PC-9 (cell line): ENCODE results near the gene TMEM108. TPM values are rescaled to one million over a fixed set of nuclear protein-coding genes. Genes with fewer than 3 reads are reported as not detected.

Source experiments
- BruUV-seq: library from RNA; stranded (reverse); fragments of 400-500 nt; replicated peaks from 2 replicates; lab custom pipeline; 2021; lab: Mats Ljungman, UMichigan
- CTCF ChIA-PET: fragments of 300-600 bp; sonication (Branson Sonifier 250); formaldehyde crosslinking; loops from one replicate; lab custom pipeline; 2022; ENCODE audit warnings: antibody characterized with exemption; lab: Charles Lee
- POLR2A ChIA-PET: fragments of 300-600 bp; sonication (Branson Sonifier 250); formaldehyde crosslinking; loops from one replicate; lab custom pipeline; 2022; ENCODE audit warnings: antibody characterized with exemption; ENCODE audit not compliant: unreplicated experiment; lab: Charles Lee
- DNase-seq, 2 experiments: peaks; one replicate each; pipeline versions ENCODE4 v3.0.0 to v3.0.0-alpha.2; 2015 to 2022; ENCODE audit warnings: mixed read lengths in 1 of 2
- H2AFZ ChIP-seq: fragments of 200-600 bp; sonication (generic); 2 replicates; pipeline ENCODE4 v1.8.1; 2017; ENCODE audit warnings: antibody characterized with exemption
- H3F3A ChIP-seq: fragments of 200-600 bp; sonication (generic); 2 replicates; pipeline ENCODE4 v1.8.1; 2017; ENCODE audit warnings: antibody characterized with exemption, mild to moderate bottlenecking, low read depth; ENCODE audit not compliant: insufficient read depth
- H3K27ac ChIP-seq: fragments of 200-600 bp; sonication (generic); 2 replicates; pipeline ENCODE4 v1.6.1; 2016; ENCODE audit warnings: mixed run types
- H3K27me3 ChIP-seq: fragments of 200-600 bp; sonication (generic); 2 replicates; pipeline ENCODE4 v1.6.1; 2016; ENCODE audit warnings: low read depth, mixed run types; ENCODE audit not compliant: insufficient read depth
- H3K36me3 ChIP-seq: fragments of 200-600 bp; sonication (generic); 2 replicates; pipeline ENCODE4 v1.6.1; 2016; ENCODE audit warnings: low read depth, mixed run types
- H3K4me1 ChIP-seq: fragments of 200-600 bp; sonication (generic); replicated peaks from 2 replicates; pipeline ENCODE4 v1.6.1; 2016; ENCODE audit warnings: mixed run types; ENCODE audit not compliant: insufficient read depth
- H3K4me2 ChIP-seq: fragments of 200-600 bp; sonication (generic); 2 replicates; pipeline ENCODE4 v1.6.1; 2017; ENCODE audit warnings: mixed run types
- H3K4me3 ChIP-seq: fragments of 200-600 bp; sonication (generic); 2 replicates; pipeline ENCODE4 v1.6.1; 2016; ENCODE audit warnings: mixed run types
- H3K79me2 ChIP-seq: fragments of 200-600 bp; sonication (generic); 2 replicates; pipeline ENCODE4 v1.6.1; 2017; ENCODE audit warnings: low read depth, mixed run types
- H3K9me2 ChIP-seq: fragments of 200-600 bp; sonication (generic); 2 replicates; pipeline ENCODE4 v1.8.1; 2017; ENCODE audit warnings: mild to moderate bottlenecking; ENCODE audit not compliant: insufficient read depth
- H3K9me3 ChIP-seq: fragments of 200-600 bp; sonication (generic); 2 replicates; pipeline ENCODE4 v1.8.1; 2016; ENCODE audit warnings: low read depth; ENCODE audit not compliant: insufficient read depth
- H4K20me1 ChIP-seq: fragments of 200-600 bp; sonication (generic); 2 replicates; pipeline ENCODE4 v1.8.1; 2017; ENCODE audit not compliant: insufficient read depth
- CTCF ChIP-seq: fragments of 200-600 bp; sonication (generic); conservative IDR thresholded peaks from 2 replicates; pipeline ENCODE4 v1.6.1; 2017; ENCODE audit warnings: mixed run types, antibody characterized with exemption, mild to moderate bottlenecking, moderate library complexity
- EZH2 ChIP-seq: fragments of 200-600 bp; sonication (generic); IDR thresholded peaks from 2 replicates; pipeline ENCODE4 v1.8.0; 2017; ENCODE audit warnings: antibody characterized with exemption, low read depth
- intact Hi-C: fragments of 100-400 bp; cut with micrococcal nuclease; formaldehyde crosslinking; loops from one replicate; pipeline ENCODE4 v1.10.0; 2022; ENCODE audit not compliant: unreplicated experiment
- total RNA-seq: library from RNA; stranded (reverse); gene quantifications from 2 replicates; pipeline ENCODE4 v1.2.3, GENCODE V29; 2021

TMEM108 gene
- total RNA-seq, 1 experiment from 2014 or later, result not detected

GRCh38 chr3:133380481-133381225 lies 342.5 kb downstream of the TMEM108 start:
- H2AFZ ChIP-seq, result no peak overlapping the region
- CTCF ChIA-PET, result no interaction called here
- H3F3A ChIP-seq, result peaks cover 11% of the 10 kb centered on the region; the same call in 1 of the 2 replicates
- POLR2A ChIA-PET, result no interaction called here
- no peaks in the 10 kb centered on the region for H3K79me2 ChIP-seq
- DNase-seq, result no peak
- intact Hi-C loops, result loop anchor here (5.0 to 10.0 kb wide), 2 partner anchors 843 to 1126 kb away; no protein-coding TSS in a partner anchor
- TF ChIP-seq CTCF (no peak), EZH2 (no peak)
- H3K4me3 ChIP-seq, result no peak overlapping the region
- H3K36me3 ChIP-seq, result no peaks in the 10 kb centered on the region
- H3K4me1 ChIP-seq, result peaks cover 8% of the 10 kb centered on the region
- no peak overlapping the region for H3K4me2 ChIP-seq
- H3K27ac ChIP-seq, result no peak overlapping the region
- no peaks in the 10 kb centered on the region for H3K9me2 ChIP-seq
- BruUV-seq, result no TSS peak
- H3K9me3 ChIP-seq, result no peaks in the 10 kb centered on the region
- H3K27me3 ChIP-seq, result peaks cover 44% of the 10 kb centered on the region
- no peaks in the 10 kb centered on the region for H4K20me1 ChIP-seq

GRCh38 chr3:133381346-133382109 lies 343.3 kb downstream of the TMEM108 start:
- Histone ChIP-seq H3K27ac (no peak overlapping the region), H3K4me1 (peaks cover 8% of the 10 kb centered on the region), H3K9me2 (no peaks in the 10 kb centered on the region), H3K4me2 (no peak overlapping the region), H3K9me3 (no peaks in the 10 kb centered on the region), H3F3A (peaks cover 11% of the 10 kb centered on the region; the same call in 1 of the 2 replicates), H4K20me1 (no peaks in the 10 kb centered on the region), H3K36me3 (no peaks in the 10 kb centered on the region), H3K79me2 (no peaks in the 10 kb centered on the region), H2AFZ (no peak overlapping the region), H3K4me3 (no peak overlapping the region), H3K27me3 (peaks cover 50% of the 10 kb centered on the region)
- no TSS peak for BruUV-seq
- intact Hi-C loops, result loop anchor here (2.0 to 10.0 kb wide), 3 partner anchors 647 to 1127 kb away; no protein-coding TSS in a partner anchor
- ChIA-PET POLR2A (no interaction called here), CTCF (no interaction called here)
- no peak for DNase-seq
- no peak for TF ChIP-seq EZH2
- no peak for TF ChIP-seq CTCF

GRCh38 chr3:133383175-133383574 lies 345.0 kb downstream of the TMEM108 start:
- no peak overlapping the region for H3K4me2 ChIP-seq
- H3K4me1 ChIP-seq, result peaks cover 8% of the 10 kb centered on the region
- H3K36me3 ChIP-seq, result no peaks in the 10 kb centered on the region
- H4K20me1 ChIP-seq, result no peaks in the 10 kb centered on the region
- no peaks in the 10 kb centered on the region for H3K9me2 ChIP-seq
- no peak for TF ChIP-seq CTCF
- no peak for TF ChIP-seq EZH2
- H3F3A ChIP-seq, result peaks cover 11% of the 10 kb centered on the region; the same call in 1 of the 2 replicates
- H3K27me3 ChIP-seq, result peaks cover 62% of the 10 kb centered on the region
- H3K27ac ChIP-seq, result no peak overlapping the region
- DNase-seq, result peak; percentile 56 to 86
- intact Hi-C loops, result loop anchor here (2.0 to 10.0 kb wide), 3 partner anchors 648 to 1128 kb away; no protein-coding TSS in a partner anchor
- POLR2A ChIA-PET, result no interaction called here
- H3K4me3 ChIP-seq, result no peak overlapping the region
- BruUV-seq, result no TSS peak
- H2AFZ ChIP-seq, result no peak overlapping the region
- H3K79me2 ChIP-seq, result no peaks in the 10 kb centered on the region
- CTCF ChIA-PET, result interaction anchor here (0.9 kb wide), 1 partner anchor 341 kb away, joined by 3 read pairs; no protein-coding TSS in a partner anchor
- H3K9me3 ChIP-seq, result no peaks in the 10 kb centered on the region
